GM12878 (cell line): ENCODE measurements around the gene FLAD1. TPM values are rescaled to one million over a fixed set of nuclear protein-coding genes. Genes with fewer than 3 reads are reported as not detected.

ENCODE experiments used
- ATF3 ChIP-seq: IDR thresholded peaks from 2 replicates; pipeline ENCODE4 v1.6.1; 2011; ENCODE audit warnings: low read depth, mild to moderate bottlenecking, low read length, moderate library complexity, borderline replicate concordance; ENCODE audit errors: extremely low read depth
- ATF7 ChIP-seq: fragments of 450-650 bp; IDR thresholded peaks from 2 replicates; pipeline ENCODE4 v1.6.1; 2016; ENCODE audit warnings: low read depth, mild to moderate bottlenecking
- BCLAF1 ChIP-seq: fragments of 450-650 bp; IDR thresholded peaks from 2 replicates; pipeline ENCODE4 v1.6.1; 2017; ENCODE audit warnings: antibody characterized with exemption, mild to moderate bottlenecking, moderate library complexity
- BHLHE40 ChIP-seq, 2 experiments: fragments of 450-650 bp in 1 of 2; IDR thresholded peaks; 2 replicates each; pipeline ENCODE4 v1.6.1; 2011 to 2017; ENCODE audit warnings: low read depth in 2 of 2, borderline replicate concordance in 1 of 2, improper control_type of control experiment in 1 of 2, low read length in 1 of 2, mild to moderate bottlenecking in 1 of 2
- BRCA1 ChIP-seq: IDR thresholded peaks from 2 replicates; pipeline ENCODE4 v1.6.1; 2011; ENCODE audit warnings: low read depth, low read length, improper control_type of control experiment
- CREM ChIP-seq: IDR thresholded peaks from 2 replicates; pipeline ENCODE4 v1.6.1; 2014; ENCODE audit warnings: antibody characterized with exemption, low read depth
- FOXM1 ChIP-seq: IDR thresholded peaks from 2 replicates; pipeline ENCODE4 v1.6.1; 2012; ENCODE audit warnings: low read depth, mild to moderate bottlenecking, inconsistent platforms, low read length, moderate library complexity
- HDGF ChIP-seq: fragments of 450-650 bp; IDR thresholded peaks from 2 replicates; pipeline ENCODE4 v1.6.1; 2016; ENCODE audit warnings: antibody characterized with exemption
- KLF5 ChIP-seq: fragments of 450-650 bp; IDR thresholded peaks from 2 replicates; pipeline ENCODE4 v1.6.1; 2014; ENCODE audit warnings: mild to moderate bottlenecking; ENCODE audit not compliant: partially characterized antibody
- MEF2B ChIP-seq: fragments of 450-650 bp; IDR thresholded peaks from 2 replicates; pipeline ENCODE4 v1.6.1; 2018; ENCODE audit warnings: mild to moderate bottlenecking, moderate library complexity; ENCODE audit not compliant: partially characterized antibody, poor library complexity, severe bottlenecking
- MYB ChIP-seq: fragments of 150-350 bp; IDR thresholded peaks from 2 replicates; pipeline ENCODE4 v1.6.1; 2014; ENCODE audit warnings: mild to moderate bottlenecking, low read depth, low read length, borderline replicate concordance
- NBN ChIP-seq: fragments of 450-650 bp; IDR thresholded peaks from 2 replicates; pipeline ENCODE4 v1.6.1; 2016
- RELB ChIP-seq: fragments of 450-650 bp; IDR thresholded peaks from 2 replicates; pipeline ENCODE4 v1.6.1; 2017; ENCODE audit warnings: low read depth, mild to moderate bottlenecking, moderate library complexity
- RFX5 ChIP-seq: IDR thresholded peaks from 2 replicates; pipeline ENCODE4 v1.6.1; 2011; ENCODE audit warnings: low read depth, low read length, improper control_type of control experiment
- SMAD5 ChIP-seq: IDR thresholded peaks from 2 replicates; pipeline ENCODE4 v1.6.1; 2016; ENCODE audit warnings: antibody characterized with exemption, low read depth
- SMARCA5 ChIP-seq: fragments of 450-650 bp; IDR thresholded peaks from 2 replicates; pipeline ENCODE4 v1.6.1; 2017; ENCODE audit warnings: mild to moderate bottlenecking
- SREBF2 ChIP-seq: IDR thresholded peaks from 2 replicates; pipeline ENCODE4 v1.6.1; 2012; ENCODE audit warnings: mild to moderate bottlenecking, low read length
- TAF1 ChIP-seq: IDR thresholded peaks from 2 replicates; pipeline ENCODE4 v1.6.1; 2011; ENCODE audit warnings: mild to moderate bottlenecking, low read depth, low read length, borderline replicate concordance
- TBL1XR1 ChIP-seq: IDR thresholded peaks from 2 replicates; pipeline ENCODE4 v1.6.1; 2012; ENCODE audit warnings: low read depth, low read length, improper control_type of control experiment
- TCF12 ChIP-seq: IDR thresholded peaks from 2 replicates; pipeline ENCODE4 v1.6.1; 2011; ENCODE audit warnings: low read depth, mild to moderate bottlenecking, low read length
- ZBTB11 ChIP-seq: fragments of 450-650 bp; formaldehyde crosslinking; IDR thresholded peaks from 2 replicates; pipeline ENCODE4 v1.5.0; 2022; ENCODE audit warnings: mild to moderate bottlenecking, missing genetic modification characterization
- ZNF217 ChIP-seq: fragments of 450-650 bp; IDR thresholded peaks from 2 replicates; pipeline ENCODE4 v1.6.1; 2017; ENCODE audit warnings: antibody characterized with exemption, mild to moderate bottlenecking
- polyA plus RNA-seq, 11 experiments: library from polyadenylated mRNA; depleted of rRNA in 4 of 11; unstranded in 6 of 11; stranded (reverse) in 5 of 11; fragments of >200 nt; fragmentation: Nextera tagmentation in 4 of 11; fragmentation: Illumina TruSeq in 1 of 11; extraction: Ambion mirVana in 4 of 11; extraction: Trizol in 1 of 11; gene quantifications; 1 replicate in 1 of 11; 2 replicates in 10 of 11; pipeline versions ENCODE4 v1.2.1 to v1.2.3, GENCODE V29; 2011 to 2016; ENCODE audit warnings: inconsistent platforms in 2 of 11, missing spikeins in 2 of 11, low read depth in 1 of 11
- total RNA-seq, 4 experiments: library from RNA; depleted of rRNA in 3 of 4; stranded (reverse); fragments of >200 nt in 3 of 4; fragmentation: Illumina TruSeq in 1 of 4; extraction: Trizol in 1 of 4; gene quantifications; 2 replicates each; pipeline versions ENCODE4 v1.2.1 to v1.2.3, GENCODE V29; 2013 to 2021

FLAD1 gene
- total and polyA plus RNA-seq, 10 of the 15 experiments (the other 5 are each of a cell fraction or from before 2014, with no cell fraction given), result 22.9 to 93.4 (median 56.6) TPM

GRCh38 chr1:154937085-154937987 lies 45.8 kb upstream of the FLAD1 start (continued):
- TF ChIP-seq ATF7, result peak; percentile 100
- 0 out of 2 replicates have a peak, but pooled peaks have one; percentile 20 for TF ChIP-seq BRCA1
- peak; percentile 99 for TF ChIP-seq KLF5
- no peak for TF ChIP-seq FOXM1
- no peak for TF ChIP-seq HDGF
- TF ChIP-seq TAF1, result peak; percentile 47; the same call in 1 of the 2 replicates
- peak; percentile 96 to 97 for TF ChIP-seq BHLHE40 (IDR thresholded peaks at IDR 0.05; ENCODE audit: borderline replicate concordance in 1 of 2, low read depth in 2 of 2, low read length in 1 of 2)
- 0 out of 2 replicates have a peak, but pooled peaks have one; percentile 18 for TF ChIP-seq TBL1XR1
- TF ChIP-seq RFX5, result peak; percentile 51; the same call in 1 of the 2 replicates
- no peak for TF ChIP-seq MEF2B
- peak; percentile 43; the same call in 1 of the 2 replicates for TF ChIP-seq SMAD5
- peak; percentile 96 for TF ChIP-seq CREM
- TF ChIP-seq SMARCA5, result no peak; the same call in 1 of the 2 replicates
- TF ChIP-seq ZNF217, result no peak
- TF ChIP-seq ATF3, result no peak
- TF ChIP-seq RELB, result peak; percentile 97
- peak; percentile 96 for TF ChIP-seq BCLAF1
- TF ChIP-seq ZBTB11 (CRISPR knock-in tag), result no peak
- TF ChIP-seq SREBF2, result no peak; the same call in 1 of the 2 replicates
- TF ChIP-seq MYB, result no peak
- 0 out of 2 replicates have a peak, but pooled peaks have one; percentile 67 for TF ChIP-seq NBN
- TF ChIP-seq TCF12, result no peak
